ENCODE measurements around the gene SHISA6. TPM values are rescaled to one million over a fixed set of nuclear protein-coding genes. Genes with fewer than 3 reads are reported as not detected.

Gene SHISA6
- total RNA-seq, 2 donors from 2014 or later = 6.7 to 14.4 TPM

DNA sequence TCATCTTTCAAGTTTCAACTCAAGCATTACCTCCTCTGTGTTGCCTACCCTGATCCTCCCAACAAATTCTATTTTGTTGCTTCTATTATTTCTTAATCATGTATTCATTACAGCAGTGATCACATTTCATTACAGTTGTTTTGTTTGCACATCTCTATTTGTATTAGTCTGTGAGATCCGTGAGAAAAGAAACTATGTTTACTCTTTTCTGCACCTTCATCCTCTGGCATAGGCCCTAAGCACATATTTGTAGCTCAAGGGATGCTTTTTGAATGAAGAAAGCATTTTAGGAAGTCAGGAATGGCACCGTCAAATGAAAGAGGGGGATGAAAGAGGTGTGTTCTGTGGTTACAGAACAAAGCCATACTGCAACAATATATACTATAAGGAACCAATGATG, 110.5 kb downstream of the SHISA6 start:
- Mint-ChIP-seq H3K9me3 (no peaks in the 10 kb centered on the region), H3K4me1 (peaks cover 4% of the 10 kb centered on the region), H3K27ac (no peak overlapping the region), H3K36me3 (ENCODE audit: low read depth) (no peaks in the 10 kb centered on the region), H3K27me3 (ENCODE audit: insufficient read depth) (no peaks in the 10 kb centered on the region), H3K4me3 (no peak overlapping the region)
- H3K27ac ChIP-seq (ENCODE audit: low read depth, low read length) = no peak overlapping the region
- H3K4me3 ChIP-seq (ENCODE audit: low read length) = no peak overlapping the region
- H3K36me3 ChIP-seq (ENCODE audit: control insufficient read depth, insufficient read depth, low read length) = no peaks in the 10 kb centered on the region
- no peak for DNase-seq
- TF ChIP-seq, protein P1, sequence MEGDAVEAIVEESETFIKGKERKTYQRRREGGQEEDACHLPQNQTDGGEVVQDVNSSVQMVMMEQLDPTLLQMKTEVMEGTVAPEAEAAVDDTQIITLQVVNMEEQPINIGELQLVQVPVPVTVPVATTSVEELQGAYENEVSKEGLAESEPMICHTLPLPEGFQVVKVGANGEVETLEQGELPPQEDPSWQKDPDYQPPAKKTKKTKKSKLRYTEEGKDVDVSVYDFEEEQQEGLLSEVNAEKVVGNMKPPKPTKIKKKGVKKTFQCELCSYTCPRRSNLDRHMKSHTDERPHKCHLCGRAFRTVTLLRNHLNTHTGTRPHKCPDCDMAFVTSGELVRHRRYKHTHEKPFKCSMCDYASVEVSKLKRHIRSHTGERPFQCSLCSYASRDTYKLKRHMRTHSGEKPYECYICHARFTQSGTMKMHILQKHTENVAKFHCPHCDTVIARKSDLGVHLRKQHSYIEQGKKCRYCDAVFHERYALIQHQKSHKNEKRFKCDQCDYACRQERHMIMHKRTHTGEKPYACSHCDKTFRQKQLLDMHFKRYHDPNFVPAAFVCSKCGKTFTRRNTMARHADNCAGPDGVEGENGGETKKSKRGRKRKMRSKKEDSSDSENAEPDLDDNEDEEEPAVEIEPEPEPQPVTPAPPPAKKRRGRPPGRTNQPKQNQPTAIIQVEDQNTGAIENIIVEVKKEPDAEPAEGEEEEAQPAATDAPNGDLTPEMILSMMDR (conservative IDR thresholded peaks at IDR 0.05) = no peak
- WGBS, 2 experiments (ENCODE audit: insufficient coverage in 1 of 2, insufficient read length in 1 of 2) = 97% methylated on average over 2 of the region's 2 CpGs; no CpG with 5 or more reads in 1 of the 2 experiments
- no peak overlapping the region for H3K9ac ChIP-seq (ENCODE audit: extremely low read depth, low read length, poor library complexity, severe bottlenecking)
- H3K9me3 ChIP-seq (ENCODE audit: control insufficient read depth, low read length) = no peaks in the 10 kb centered on the region
- H3K4me1 ChIP-seq (ENCODE audit: control insufficient read depth, insufficient read depth, low read length) = no peaks in the 10 kb centered on the region
- H3K27me3 ChIP-seq (ENCODE audit: control insufficient read depth, insufficient read depth, low read length, poor library complexity, severe bottlenecking) = no peaks in the 10 kb centered on the region

DNA sequence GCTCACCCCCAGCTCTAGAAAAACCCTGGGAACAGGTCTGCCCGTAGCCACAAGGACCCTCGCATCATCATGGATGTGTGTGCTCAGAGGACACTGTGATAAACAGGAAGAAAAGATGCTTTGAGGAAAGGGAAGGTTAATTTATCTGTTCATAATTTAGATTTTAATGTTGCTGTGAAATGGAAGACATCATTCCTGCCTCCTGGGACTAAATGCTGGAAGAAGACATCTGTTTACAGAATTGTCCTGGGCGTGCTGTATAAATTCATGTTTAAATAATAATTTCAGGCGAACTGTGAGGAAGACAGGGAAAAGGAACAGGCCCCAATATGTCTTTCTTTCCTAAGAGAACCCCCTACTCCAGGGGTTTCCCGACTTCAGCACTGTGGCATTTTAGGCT, 112.6 kb downstream of the SHISA6 start:
- Mint-ChIP-seq H3K9me3 (no peaks in the 10 kb centered on the region), H3K4me3 (no peak overlapping the region), H3K4me1 (peaks cover 4% of the 10 kb centered on the region), H3K36me3 (ENCODE audit: low read depth) (no peaks in the 10 kb centered on the region), H3K27ac (no peak overlapping the region), H3K27me3 (ENCODE audit: insufficient read depth) (no peaks in the 10 kb centered on the region)
- no peak overlapping the region for H3K4me3 ChIP-seq (ENCODE audit: low read length)
- H3K27ac ChIP-seq (ENCODE audit: low read depth, low read length) = no peak overlapping the region
- no peaks in the 10 kb centered on the region for H3K9me3 ChIP-seq (ENCODE audit: control insufficient read depth, low read length)
- H3K36me3 ChIP-seq (ENCODE audit: control insufficient read depth, insufficient read depth, low read length) = no peaks in the 10 kb centered on the region
- TF ChIP-seq, protein P1 (conservative IDR thresholded peaks at IDR 0.05) = no peak
- no peaks in the 10 kb centered on the region for H3K27me3 ChIP-seq (ENCODE audit: control insufficient read depth, insufficient read depth, low read length, poor library complexity, severe bottlenecking)
- no peaks in the 10 kb centered on the region for H3K4me1 ChIP-seq (ENCODE audit: control insufficient read depth, insufficient read depth, low read length)
- no peak overlapping the region for H3K9ac ChIP-seq (ENCODE audit: extremely low read depth, low read length, poor library complexity, severe bottlenecking)
- WGBS, 2 experiments (ENCODE audit: insufficient coverage in 1 of 2, insufficient read length in 1 of 2) = 88 to 93% methylated on average over 3 to 5 of the region's 5 CpGs
- no peak for DNase-seq

DNA sequence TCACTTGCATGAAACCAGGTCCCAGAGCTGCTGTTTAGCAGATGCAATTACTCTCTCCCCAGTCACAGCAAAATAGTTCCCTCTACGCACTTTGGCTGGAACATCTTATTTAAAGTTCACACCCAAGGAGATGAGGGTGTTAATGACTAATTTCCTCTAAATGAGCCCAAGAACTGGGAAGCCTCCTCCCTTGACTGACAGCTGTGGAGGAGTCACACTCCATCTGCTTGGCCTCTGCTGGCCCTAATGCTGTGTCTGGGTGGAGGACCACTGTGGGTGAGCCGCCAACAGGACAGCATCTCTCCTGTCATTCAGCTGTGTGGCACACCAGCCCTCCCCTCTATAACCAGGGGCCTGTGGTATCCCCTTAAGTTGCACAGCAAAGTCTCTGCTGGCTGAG, 115.4 kb downstream of the SHISA6 start:
- no peak for DNase-seq
- H3K36me3 Mint-ChIP-seq (ENCODE audit: low read depth) = no peaks in the 10 kb centered on the region
- no peaks in the 10 kb centered on the region for H3K27me3 ChIP-seq (ENCODE audit: control insufficient read depth, insufficient read depth, low read length, poor library complexity, severe bottlenecking)
- TF ChIP-seq, protein P1 (conservative IDR thresholded peaks at IDR 0.05) = no peak
- no peak overlapping the region for H3K9ac ChIP-seq (ENCODE audit: extremely low read depth, low read length, poor library complexity, severe bottlenecking)
- no peaks in the 10 kb centered on the region for H3K4me1 Mint-ChIP-seq
- H3K27ac Mint-ChIP-seq = no peak overlapping the region
- no peaks in the 10 kb centered on the region for H3K36me3 ChIP-seq (ENCODE audit: control insufficient read depth, insufficient read depth, low read length)
- H3K4me3 ChIP-seq (ENCODE audit: low read length) = no peak overlapping the region
- no peaks in the 10 kb centered on the region for H3K27me3 Mint-ChIP-seq (ENCODE audit: insufficient read depth)
- no peaks in the 10 kb centered on the region for H3K9me3 Mint-ChIP-seq
- no peaks in the 10 kb centered on the region for H3K4me1 ChIP-seq (ENCODE audit: control insufficient read depth, insufficient read depth, low read length)
- no peak overlapping the region for H3K27ac ChIP-seq (ENCODE audit: low read depth, low read length)
- H3K9me3 ChIP-seq (ENCODE audit: control insufficient read depth, low read length) = no peaks in the 10 kb centered on the region
- 88% methylated on average over 2 of the region's 2 CpGs; no CpG with 5 or more reads in 1 of the 2 experiments for WGBS, 2 experiments (ENCODE audit: insufficient coverage in 1 of 2, insufficient read length in 1 of 2)
- H3K4me3 Mint-ChIP-seq = no peak overlapping the region

Data from endodermal cell (in vitro differentiated cells).